GM19193 (cell line): ENCODE data around the gene VPS51.

Experiments used
- POLR2A ChIP-seq: IDR thresholded peaks from 4 replicates; pipeline ENCODE4 v1.6.1; 2011; ENCODE audit not compliant: insufficient read depth, insufficient read length; ENCODE audit errors: extremely low read depth

The VPS51 gene

DNA sequence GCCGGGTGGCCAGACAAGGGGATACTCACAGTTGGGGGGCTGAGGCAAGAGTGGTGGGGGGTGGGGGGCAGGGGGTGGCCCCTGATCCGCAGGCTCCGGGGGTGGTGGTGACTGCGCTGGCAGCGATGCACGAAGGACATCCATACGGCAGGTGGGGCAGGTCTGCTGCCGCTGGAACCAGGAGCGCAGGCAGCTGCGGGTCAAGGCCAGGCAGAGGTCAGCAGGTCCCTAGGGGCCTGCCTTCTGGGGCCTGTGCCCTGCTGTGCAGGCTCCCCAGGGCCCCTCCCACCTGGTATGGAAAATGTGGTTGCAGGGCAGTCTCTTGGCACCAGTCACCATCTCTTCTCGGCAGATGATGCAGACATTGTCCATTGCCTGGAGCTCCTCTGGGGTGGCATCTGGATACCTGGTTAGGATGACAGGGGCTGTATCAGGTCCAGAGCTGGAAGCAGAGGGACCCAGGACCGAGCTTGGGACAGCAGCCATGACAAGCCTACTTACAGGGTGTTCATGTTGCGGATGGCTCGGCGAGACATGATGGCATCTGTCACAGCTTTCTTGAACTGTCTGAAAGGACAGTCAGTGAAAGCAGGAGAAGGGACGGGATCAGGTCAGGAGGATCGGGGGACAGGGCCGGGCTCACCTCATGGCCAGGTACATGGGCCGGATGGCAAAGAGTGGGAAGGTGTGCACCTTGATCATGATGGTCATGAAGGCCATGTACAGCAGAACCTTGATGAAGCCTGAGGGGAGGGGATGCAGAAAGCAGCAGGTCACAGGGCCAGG lies 34.8 kb downstream of the VPS51 start:
- TF ChIP-seq POLR2A = no peak

DNA sequence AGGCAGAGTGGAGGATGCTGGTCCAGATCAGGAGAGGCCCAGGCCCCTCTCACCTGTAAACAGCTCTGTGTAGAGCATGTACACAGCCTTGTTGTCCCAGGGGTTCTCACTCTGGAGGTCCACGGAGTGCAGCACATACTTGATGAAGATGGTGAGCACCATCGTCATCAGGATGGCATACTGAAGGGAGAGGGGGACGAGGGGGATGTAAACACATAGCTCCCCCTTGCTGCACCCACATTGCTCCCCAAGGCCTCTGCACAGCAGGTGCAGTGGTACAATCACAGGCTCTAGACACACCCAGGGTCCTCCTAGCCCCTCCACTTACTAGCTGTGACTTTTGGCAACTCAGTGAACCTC lies 35.4 kb downstream of the VPS51 start:
- no peak for TF ChIP-seq POLR2A

- no peak for TF ChIP-seq POLR2A
Measured at GRCh38 chr11:65131895-65132237, 35.9 kb downstream of the VPS51 start.

DNA sequence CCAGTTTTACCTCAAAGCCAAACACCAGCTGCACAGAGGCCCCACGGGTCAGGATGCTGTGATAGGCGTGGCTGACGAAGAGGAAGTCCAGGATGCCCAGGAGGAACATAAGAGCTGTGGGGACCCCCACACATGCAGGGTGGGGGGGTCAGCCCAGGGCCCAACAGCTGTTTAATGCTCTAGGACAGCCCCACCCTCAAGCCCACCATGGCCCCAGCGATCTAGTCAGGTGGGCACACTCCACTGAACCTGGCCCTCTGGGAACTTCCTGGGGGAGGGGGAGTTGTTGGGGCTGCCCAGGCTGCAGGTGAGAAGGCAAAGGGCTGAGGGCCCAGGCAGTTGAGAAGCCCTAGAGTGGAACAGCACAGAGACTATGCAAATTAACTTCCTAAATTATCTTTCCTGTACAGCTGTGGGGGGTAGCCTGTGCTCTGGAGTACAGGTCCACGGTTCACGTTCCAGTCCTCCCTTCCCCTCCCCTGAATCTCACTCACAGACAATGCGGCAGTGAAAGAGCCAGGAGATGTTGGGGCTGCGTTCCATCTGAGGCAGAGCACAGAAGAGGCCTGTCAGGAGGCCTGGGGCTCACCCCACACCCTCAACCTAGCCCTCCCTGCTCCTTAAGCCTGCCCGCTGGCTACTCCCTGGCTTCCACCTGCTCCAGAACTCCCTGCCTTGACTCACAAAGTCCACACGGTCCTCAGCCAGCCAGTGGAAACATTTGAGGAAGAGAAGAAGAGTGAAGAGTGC lies 36.4 kb downstream of the VPS51 start:
- peak; percentile 78 for TF ChIP-seq POLR2A

- TF ChIP-seq POLR2A = peak; percentile 64
Measured at GRCh38 chr11:65132988-65133700, 37.1 kb downstream of the VPS51 start.

GRCh38 chr11:65133724-65134123 lies 37.7 kb downstream of the VPS51 start:
- TF ChIP-seq POLR2A = no peak

- TF ChIP-seq POLR2A = peak; percentile 93
Measured at GRCh38 chr11:65134240-65134951, 38.4 kb downstream of the VPS51 start, which contains the start of gene SYVN1. Gene SYVN1 (minus strand): TSS chr11:65134519. CDS start chr11:65133601, 918 bp downstream.

GRCh38 chr11:65134952-65135632 lies 39.1 kb downstream of the VPS51 start:
- TF ChIP-seq POLR2A = peak; percentile 55

DNA sequence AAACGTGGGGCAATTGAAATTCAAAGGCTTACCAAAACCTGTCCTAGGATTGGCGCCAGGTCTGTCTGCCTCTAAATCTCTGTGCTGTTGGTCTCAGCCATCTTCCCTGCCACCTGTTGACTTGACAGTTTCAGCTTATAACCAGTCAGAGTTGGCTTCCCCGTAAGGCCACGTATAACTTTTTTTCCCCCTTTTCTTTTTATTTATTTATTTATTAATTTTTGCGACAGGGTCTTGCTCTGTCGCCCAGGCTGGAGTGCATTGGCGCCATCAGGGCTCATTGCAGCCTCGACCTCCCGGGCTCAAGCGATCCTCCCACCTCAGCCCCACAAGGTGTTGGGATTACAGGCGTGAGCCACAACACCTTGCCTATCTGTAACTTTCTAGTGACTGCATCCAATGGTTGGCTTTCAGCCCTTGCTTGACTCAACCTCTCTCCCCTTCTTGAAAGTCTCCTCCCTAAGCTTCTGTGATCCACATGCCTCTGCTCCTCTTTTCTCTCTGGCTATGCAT lies 39.7 kb downstream of the VPS51 start:
- TF ChIP-seq POLR2A = no peak

DNA sequence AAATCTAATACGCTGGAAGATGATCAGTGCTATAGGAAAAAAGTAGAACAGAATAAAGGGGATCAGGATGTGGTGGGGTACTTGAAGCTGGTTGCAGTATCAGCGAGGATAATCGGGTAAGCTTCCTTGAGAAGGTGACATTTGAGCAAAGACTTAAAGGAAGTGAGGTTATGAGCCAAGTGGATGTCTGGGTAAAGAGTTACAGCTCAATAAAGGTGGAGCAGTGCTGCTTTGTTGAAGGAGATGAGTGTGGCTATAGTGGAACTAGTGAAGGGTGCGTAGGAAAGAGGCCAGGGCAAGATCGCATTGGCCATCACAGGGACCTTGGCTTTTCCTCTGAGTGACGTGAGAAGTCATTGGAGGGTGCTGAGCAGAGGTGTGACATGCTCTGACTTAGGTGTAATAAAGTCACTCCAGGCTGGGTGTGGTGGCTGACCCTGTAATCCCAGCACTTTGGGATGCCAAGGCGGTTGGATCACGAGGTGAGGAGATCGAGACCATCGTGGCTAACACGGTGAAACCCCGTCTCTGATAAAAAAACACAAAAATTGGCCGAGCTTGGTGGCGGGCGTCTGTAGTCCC lies 40.6 kb downstream of the VPS51 start:
- TF ChIP-seq POLR2A = no peak

DNA sequence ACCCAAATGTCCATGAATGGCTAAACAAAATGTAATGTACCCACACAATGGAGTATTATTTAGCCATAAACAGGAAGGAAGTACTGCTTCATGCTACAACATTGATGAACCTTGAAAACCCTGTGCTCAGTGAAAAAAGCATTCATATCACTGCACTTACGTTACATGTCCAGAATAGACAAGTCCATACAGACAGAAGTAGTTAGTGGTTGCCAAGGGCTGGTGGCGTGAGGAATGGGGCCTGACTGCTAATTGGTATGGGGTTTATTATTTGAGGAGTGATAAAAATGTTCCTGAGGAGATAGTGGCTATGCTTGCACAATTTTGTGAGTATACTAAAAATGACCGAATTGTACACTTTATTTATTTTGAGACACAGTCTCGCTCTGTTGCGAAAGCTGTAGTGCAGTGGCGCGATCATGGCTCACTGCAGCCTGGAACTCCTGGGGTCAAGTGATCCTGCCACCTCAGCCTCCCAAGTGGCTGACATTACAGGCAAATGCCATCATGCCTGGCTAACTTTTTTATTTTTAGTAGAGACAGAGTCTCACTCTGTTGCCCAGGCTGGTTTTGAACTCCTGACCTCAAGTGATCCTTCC lies 46.0 kb downstream of the VPS51 start:
- no peak for TF ChIP-seq POLR2A

DNA sequence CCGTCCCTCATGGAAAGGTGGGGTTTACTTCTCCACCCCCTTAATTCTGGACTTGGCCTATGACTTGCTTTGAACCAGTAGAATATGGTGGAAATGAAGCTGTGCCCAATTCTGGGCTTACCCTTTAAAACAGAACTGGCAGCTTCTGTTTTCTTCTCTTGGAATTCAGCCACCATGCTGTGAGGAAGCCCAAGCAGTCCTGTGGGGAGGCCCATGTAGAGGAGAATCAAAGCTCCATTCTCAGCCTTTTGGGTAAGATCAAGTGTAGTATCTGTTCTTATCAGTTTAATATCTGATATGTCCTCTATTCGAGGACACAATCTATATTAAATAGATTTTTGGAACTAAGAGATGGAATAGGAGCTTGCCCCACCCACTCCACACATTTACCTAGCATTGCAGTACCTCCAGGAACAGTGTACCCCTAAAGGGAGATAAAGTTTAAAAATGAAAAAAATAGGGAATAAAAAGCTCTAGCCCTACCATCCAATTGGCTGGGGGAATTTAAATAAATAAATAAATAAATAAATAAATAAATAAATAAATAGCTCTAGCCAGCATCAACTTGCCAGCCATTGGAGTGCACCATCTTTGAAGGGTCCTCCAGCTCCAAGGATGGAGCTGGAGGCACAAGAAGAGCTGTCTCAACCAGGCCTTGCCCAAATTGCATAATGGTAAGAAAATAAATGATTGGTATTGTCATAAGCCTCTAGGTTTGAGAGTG lies 51.5 kb downstream of the VPS51 start:
- no peak for TF ChIP-seq POLR2A

GRCh38 chr11:65148657-65149056 lies 52.6 kb downstream of the VPS51 start:
- TF ChIP-seq POLR2A = no peak
